ENCODE results near the gene ZDHHC16. TPM values are rescaled to one million over a fixed set of nuclear protein-coding genes. Genes with fewer than 3 reads are reported as not detected.

Gene ZDHHC16
- total RNA-seq, 4 donors from 2014 or later = 36.1 to 52.5 (median 36.5) TPM

- Histone ChIP-seq H3K4me1 (no peaks in the 10 kb centered on the region), H3K4me3 (replicated peaks in 1 of 3) (no peak overlapping the region), H3K36me3 (peaks cover 47 to 56% of the 10 kb centered on the region in 2 donors), H3K9me3 (no peaks in the 10 kb centered on the region), H3K27ac (no peak overlapping the region), H3K27me3 (no peaks in the 10 kb centered on the region)
- intact Hi-C loops (cut with DNase I) = no loop called here
- TF ChIP-seq CTCF (IDR thresholded peaks at IDR 0.05) (no peak), POLR2A (IDR thresholded peaks at IDR 0.05) (no peak)
- no peak for DNase-seq
These were observed 11.9 kb upstream of the ZDHHC16 start for GRCh38 chr10:97434055-97434454.

- no peak for DNase-seq
- peaks cover 52 to 56% of the 10 kb centered on the region in 2 donors for H3K36me3 ChIP-seq
- TF ChIP-seq CTCF (IDR thresholded peaks at IDR 0.05) (no peak), POLR2A (IDR thresholded peaks at IDR 0.05) (no peak)
- no peaks in the 10 kb centered on the region for H3K9me3 ChIP-seq
- H3K27me3 ChIP-seq = no peaks in the 10 kb centered on the region
- H3K4me3 ChIP-seq (replicated peaks in 1 of 3) = no peak overlapping the region
- H3K27ac ChIP-seq = no peak overlapping the region
- intact Hi-C loops (cut with DNase I) = no loop called here
- no peaks in the 10 kb centered on the region for H3K4me1 ChIP-seq
- WGBS, 2 donors = 95 to 100% methylated on average over 1 of the region's 1 CpG
These were observed 11.4 kb upstream of the ZDHHC16 start for GRCh38 chr10:97434557-97434956.

GRCh38 chr10:97435211-97435610 lies 10.8 kb upstream of the ZDHHC16 start:
- intact Hi-C loops (cut with DNase I) = no loop called here
- H3K27ac ChIP-seq = no peak overlapping the region
- H3K27me3 ChIP-seq = no peaks in the 10 kb centered on the region
- no peak overlapping the region for H3K4me3 ChIP-seq (replicated peaks in 1 of 3)
- DNase-seq = no peak
- 95% methylated on average over 6 of the region's 6 CpGs for WGBS, 2 donors
- peaks cover 53 to 56% of the 10 kb centered on the region in 2 donors for H3K36me3 ChIP-seq
- TF ChIP-seq POLR2A (IDR thresholded peaks at IDR 0.05) (no peak), CTCF (IDR thresholded peaks at IDR 0.05) (no peak)
- no peaks in the 10 kb centered on the region for H3K4me1 ChIP-seq
- no peaks in the 10 kb centered on the region for H3K9me3 ChIP-seq

- no peaks in the 10 kb centered on the region for H3K27me3 ChIP-seq
- H3K36me3 ChIP-seq = peaks cover 21 to 24% of the 10 kb centered on the region in 2 donors
- no peak overlapping the region for H3K4me3 ChIP-seq (replicated peaks in 1 of 3)
- peaks cover 6 to 13% of the 10 kb centered on the region in 2 donors for H3K4me1 ChIP-seq
- H3K27ac ChIP-seq = no peak overlapping the region
- no peak for DNase-seq
- intact Hi-C loops (cut with DNase I) = no loop called here
- no peaks in the 10 kb centered on the region for H3K9me3 ChIP-seq
- no peak for TF ChIP-seq CTCF (IDR thresholded peaks at IDR 0.05)
- no peak for TF ChIP-seq POLR2A (IDR thresholded peaks at IDR 0.05)
- WGBS, 2 donors = 90 to 95% methylated on average over 1 of the region's 1 CpG
These were observed 3.7 kb upstream of the ZDHHC16 start for GRCh38 chr10:97442277-97442676.

- no peak for TF ChIP-seq CTCF (IDR thresholded peaks at IDR 0.05)
- no peak for TF ChIP-seq POLR2A (IDR thresholded peaks at IDR 0.05)
- H3K27me3 ChIP-seq = no peaks in the 10 kb centered on the region
- WGBS, 2 donors = 85 to 95% methylated on average over 1 of the region's 1 CpG
- no peak overlapping the region for H3K4me3 ChIP-seq (replicated peaks in 1 of 3)
- intact Hi-C loops (cut with DNase I) = no loop called here
- no peak for DNase-seq
- peaks cover 6 to 26% of the 10 kb centered on the region in 2 donors for H3K4me1 ChIP-seq
- H3K36me3 ChIP-seq = peaks cover 6 to 11% of the 10 kb centered on the region in 2 donors
- no peak overlapping the region for H3K27ac ChIP-seq
- H3K9me3 ChIP-seq = no peaks in the 10 kb centered on the region
These were observed 1.8 kb upstream of the ZDHHC16 start for GRCh38 chr10:97444212-97444611.
